ENCODE measurements around the gene SCN5A.

The SCN5A gene

DNA sequence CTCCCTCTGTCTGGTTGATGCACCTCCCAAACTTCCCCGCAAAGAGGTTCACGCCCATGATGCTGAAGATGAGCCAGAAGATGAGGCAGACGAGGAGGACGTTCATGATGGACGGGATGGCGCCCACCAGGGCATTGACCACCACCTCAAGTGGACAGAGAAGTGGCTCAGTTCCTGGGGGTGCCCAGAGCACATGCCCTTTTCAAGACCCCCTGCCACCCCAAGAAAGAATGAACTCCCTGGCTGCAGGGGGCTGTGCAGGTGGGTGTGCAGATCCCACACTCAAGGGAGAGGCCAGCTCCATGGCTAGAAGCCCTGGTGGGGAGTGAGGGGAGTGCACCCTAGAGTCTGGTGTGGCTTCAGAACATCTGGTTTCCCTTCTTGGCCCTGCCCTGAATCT, 89.2 kb downstream of the SCN5A start:
- no peak for DNase-seq (ENCODE audit: extremely low spot score)
- CTCF ChIA-PET = no interaction called here
- TF ChIP-seq FOXA1 (IDR thresholded peaks at IDR 0.05) (no peak), ARNT (IDR thresholded peaks at IDR 0.05) (no peak), SUZ12 (IDR thresholded peaks at IDR 0.05) (no peak), SP1 (IDR thresholded peaks at IDR 0.05) (no peak), ELF4 (IDR thresholded peaks at IDR 0.05) (no peak), NFRKB (IDR thresholded peaks at IDR 0.05) (no peak), TARDBP (IDR thresholded peaks at IDR 0.05) (no peak), CTBP1 (IDR thresholded peaks at IDR 0.05; ENCODE audit: borderline replicate concordance) (no peak), LEF1 (IDR thresholded peaks at IDR 0.05; ENCODE audit: borderline replicate concordance) (no peak), FOXM1 (IDR thresholded peaks at IDR 0.05; ENCODE audit: borderline replicate concordance) (no peak)
- POLR2A ChIA-PET = no interaction called here

DNA sequence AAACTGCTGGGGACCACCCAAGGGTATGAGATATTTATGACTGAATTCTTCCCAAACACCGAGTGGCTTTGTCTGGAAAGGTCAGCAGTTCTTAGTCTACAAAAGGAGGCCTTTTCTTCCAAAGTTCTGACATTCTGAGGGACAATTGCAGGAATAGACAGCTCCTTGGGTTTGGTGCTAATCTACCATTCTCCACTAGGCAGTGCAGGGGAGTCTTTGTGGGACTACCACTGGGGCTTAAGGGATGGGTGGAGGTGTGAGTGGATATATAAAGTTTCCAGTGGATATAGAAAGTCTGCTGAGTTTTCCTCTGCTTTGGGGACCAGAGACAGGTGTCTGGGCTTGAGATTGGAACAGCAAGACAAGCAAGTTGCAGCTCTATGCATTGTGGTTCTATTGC, 90.6 kb downstream of the SCN5A start:
- POLR2A ChIA-PET = no interaction called here
- CTCF ChIA-PET = no interaction called here
- TF ChIP-seq ARNT (IDR thresholded peaks at IDR 0.05) = no peak
- TF ChIP-seq SUZ12 (IDR thresholded peaks at IDR 0.05) = no peak
- TF ChIP-seq SP1 (IDR thresholded peaks at IDR 0.05) = no peak
- TF ChIP-seq BHLHE40 (IDR thresholded peaks at IDR 0.05; ENCODE audit: borderline replicate concordance) = no peak
- no peak for TF ChIP-seq FOXK2 (IDR thresholded peaks at IDR 0.05)
- no peak for TF ChIP-seq NFRKB (IDR thresholded peaks at IDR 0.05)
- no peak for TF ChIP-seq LEF1 (IDR thresholded peaks at IDR 0.05; ENCODE audit: borderline replicate concordance)
- TF ChIP-seq L3MBTL2 (conservative IDR thresholded peaks at IDR 0.05) = no peak
- TF ChIP-seq, protein P1, sequence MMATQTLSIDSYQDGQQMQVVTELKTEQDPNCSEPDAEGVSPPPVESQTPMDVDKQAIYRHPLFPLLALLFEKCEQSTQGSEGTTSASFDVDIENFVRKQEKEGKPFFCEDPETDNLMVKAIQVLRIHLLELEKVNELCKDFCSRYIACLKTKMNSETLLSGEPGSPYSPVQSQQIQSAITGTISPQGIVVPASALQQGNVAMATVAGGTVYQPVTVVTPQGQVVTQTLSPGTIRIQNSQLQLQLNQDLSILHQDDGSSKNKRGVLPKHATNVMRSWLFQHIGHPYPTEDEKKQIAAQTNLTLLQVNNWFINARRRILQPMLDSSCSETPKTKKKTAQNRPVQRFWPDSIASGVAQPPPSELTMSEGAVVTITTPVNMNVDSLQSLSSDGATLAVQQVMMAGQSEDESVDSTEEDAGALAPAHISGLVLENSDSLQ (IDR thresholded peaks at IDR 0.05) = no peak
- no peak for DNase-seq (ENCODE audit: extremely low spot score)

DNA sequence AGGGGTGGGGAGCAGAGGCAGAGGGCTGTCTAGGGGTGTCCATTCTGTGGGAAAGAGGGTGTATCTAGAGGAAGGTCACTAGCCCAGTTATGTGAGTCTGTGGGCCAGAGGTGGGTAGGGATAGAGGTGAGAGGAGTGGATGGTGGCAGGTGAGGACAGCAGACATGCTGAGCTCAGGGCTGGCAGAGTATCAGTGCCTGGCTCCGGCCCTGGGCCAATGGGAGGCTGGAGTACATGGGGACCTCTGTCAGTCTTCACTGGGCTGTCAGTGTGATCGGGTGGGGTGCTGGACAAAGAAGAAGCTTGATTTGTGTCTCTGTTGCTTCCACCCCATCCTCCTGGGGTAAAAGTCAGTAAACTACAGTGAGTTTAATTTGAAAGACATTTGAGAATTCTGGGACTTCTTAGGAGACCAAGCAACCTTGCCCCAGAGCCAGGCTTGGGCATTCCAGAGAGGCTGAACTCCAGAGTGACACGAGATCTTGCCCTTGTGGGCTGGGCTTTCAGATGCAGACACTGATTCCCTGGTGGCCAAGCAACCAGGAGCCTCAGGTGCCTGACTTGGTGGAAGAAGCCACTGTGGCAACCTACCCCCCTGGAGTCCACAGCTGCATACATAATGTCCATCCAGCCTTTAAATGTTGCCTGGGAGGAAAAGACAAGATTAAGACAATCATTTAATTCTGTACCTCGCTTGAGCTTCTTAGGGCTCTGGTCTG, 92.7 kb downstream of the SCN5A start:
- no peak for DNase-seq (ENCODE audit: extremely low spot score)
- CTCF ChIA-PET = no interaction called here
- POLR2A ChIA-PET = no interaction called here
- TF ChIP-seq ARNT (IDR thresholded peaks at IDR 0.05) (no peak), NFRKB (IDR thresholded peaks at IDR 0.05) (no peak), SP1 (IDR thresholded peaks at IDR 0.05) (no peak), TARDBP (IDR thresholded peaks at IDR 0.05) (no peak), L3MBTL2 (conservative IDR thresholded peaks at IDR 0.05) (no peak), ELF4 (IDR thresholded peaks at IDR 0.05) (no peak), LEF1 (IDR thresholded peaks at IDR 0.05; ENCODE audit: borderline replicate concordance) (no peak), FOXA1 (IDR thresholded peaks at IDR 0.05) (no peak), HDGF (IDR thresholded peaks at IDR 0.05; ENCODE audit: borderline replicate concordance) (no peak), ZNF384 (IDR thresholded peaks at IDR 0.05) (no peak), FOXK2 (IDR thresholded peaks at IDR 0.05) (no peak), BHLHE40 (IDR thresholded peaks at IDR 0.05; ENCODE audit: borderline replicate concordance) (no peak)
- TF ChIP-seq, protein P1 (IDR thresholded peaks at IDR 0.05) = no peak

DNA sequence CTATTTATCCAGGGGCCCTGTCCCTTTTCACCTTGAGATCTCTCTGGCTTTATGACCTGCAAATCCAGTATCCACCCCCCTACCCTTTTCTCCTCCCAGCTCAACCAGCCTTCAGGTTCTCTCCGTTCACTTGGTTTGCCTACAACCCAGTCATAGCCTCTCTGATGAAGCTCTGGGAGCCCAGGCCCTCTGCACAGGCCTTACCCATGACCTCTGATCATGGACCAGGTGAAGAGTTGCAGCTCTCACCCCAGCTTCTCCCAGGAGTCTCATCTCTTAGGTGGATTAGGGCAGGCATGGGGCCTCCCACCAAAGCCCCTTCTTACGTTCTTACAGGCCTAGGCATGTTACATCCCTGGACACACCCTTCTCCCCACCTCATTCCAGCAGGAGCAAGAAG, 93.6 kb downstream of the SCN5A start:
- DNase-seq (ENCODE audit: extremely low spot score) = no peak
- TF ChIP-seq CTBP1 (IDR thresholded peaks at IDR 0.05; ENCODE audit: borderline replicate concordance) = no peak
- TF ChIP-seq LEF1 (IDR thresholded peaks at IDR 0.05; ENCODE audit: borderline replicate concordance) = no peak
- TF ChIP-seq L3MBTL2 (conservative IDR thresholded peaks at IDR 0.05) = no peak
- TF ChIP-seq FOXA1 (IDR thresholded peaks at IDR 0.05) = no peak
- no peak for TF ChIP-seq ELF4 (IDR thresholded peaks at IDR 0.05)
- TF ChIP-seq SUZ12 (IDR thresholded peaks at IDR 0.05) = no peak
- no peak for TF ChIP-seq HDGF (IDR thresholded peaks at IDR 0.05; ENCODE audit: borderline replicate concordance)
- TF ChIP-seq FOXK2 (IDR thresholded peaks at IDR 0.05) = no peak
- TF ChIP-seq NFRKB (IDR thresholded peaks at IDR 0.05) = no peak
- TF ChIP-seq, protein P1 (IDR thresholded peaks at IDR 0.05) = no peak
- no peak for TF ChIP-seq ZNF384 (IDR thresholded peaks at IDR 0.05)
- no peak for TF ChIP-seq SP1 (IDR thresholded peaks at IDR 0.05)
- no peak for TF ChIP-seq ARNT (IDR thresholded peaks at IDR 0.05)
- no peak for TF ChIP-seq BHLHE40 (IDR thresholded peaks at IDR 0.05; ENCODE audit: borderline replicate concordance)
- no peak for TF ChIP-seq TARDBP (IDR thresholded peaks at IDR 0.05)
- TF ChIP-seq FOXM1 (IDR thresholded peaks at IDR 0.05; ENCODE audit: borderline replicate concordance) = no peak
- POLR2A ChIA-PET = no interaction called here
- CTCF ChIA-PET = no interaction called here

DNA sequence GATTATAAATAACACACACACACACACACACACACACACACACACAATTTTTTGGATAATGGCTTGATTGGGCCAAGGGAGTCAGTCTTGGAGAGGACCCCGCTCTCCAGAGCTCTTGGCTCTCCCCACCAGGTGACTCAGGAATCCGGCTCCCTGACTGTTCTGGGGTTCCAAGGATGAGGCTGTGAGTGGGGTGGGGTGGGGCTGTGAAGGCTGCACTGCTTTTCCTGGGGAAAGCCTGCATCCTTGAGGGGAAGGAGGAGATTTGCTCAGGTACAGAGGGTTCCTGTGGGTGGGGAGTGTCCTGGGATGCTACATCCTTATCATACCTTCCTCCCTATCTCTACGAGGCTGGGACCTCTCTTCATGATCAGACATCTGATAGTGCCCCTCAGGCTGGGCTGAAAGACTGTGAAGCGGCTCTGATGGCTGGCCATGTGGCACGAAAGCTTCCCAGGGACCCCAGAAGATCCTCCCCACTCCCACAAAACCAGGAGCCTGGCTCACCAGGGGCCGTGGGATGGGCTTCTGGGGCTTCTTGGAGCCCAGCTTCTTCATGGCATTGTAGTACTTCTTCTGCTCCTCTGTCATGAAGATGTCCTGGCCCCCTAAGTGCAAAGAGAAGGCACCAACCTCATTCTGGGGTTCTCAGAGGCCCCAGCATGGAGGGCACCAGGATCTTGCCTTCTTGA, 94.2 kb downstream of the SCN5A start:
- TF ChIP-seq HDGF (IDR thresholded peaks at IDR 0.05; ENCODE audit: borderline replicate concordance) (no peak), NFRKB (IDR thresholded peaks at IDR 0.05) (no peak), ELF4 (IDR thresholded peaks at IDR 0.05) (no peak), ZNF384 (IDR thresholded peaks at IDR 0.05) (no peak)
- ChIA-PET POLR2A (no interaction called here), CTCF (no interaction called here)
- no peak for DNase-seq (ENCODE audit: extremely low spot score)

DNA sequence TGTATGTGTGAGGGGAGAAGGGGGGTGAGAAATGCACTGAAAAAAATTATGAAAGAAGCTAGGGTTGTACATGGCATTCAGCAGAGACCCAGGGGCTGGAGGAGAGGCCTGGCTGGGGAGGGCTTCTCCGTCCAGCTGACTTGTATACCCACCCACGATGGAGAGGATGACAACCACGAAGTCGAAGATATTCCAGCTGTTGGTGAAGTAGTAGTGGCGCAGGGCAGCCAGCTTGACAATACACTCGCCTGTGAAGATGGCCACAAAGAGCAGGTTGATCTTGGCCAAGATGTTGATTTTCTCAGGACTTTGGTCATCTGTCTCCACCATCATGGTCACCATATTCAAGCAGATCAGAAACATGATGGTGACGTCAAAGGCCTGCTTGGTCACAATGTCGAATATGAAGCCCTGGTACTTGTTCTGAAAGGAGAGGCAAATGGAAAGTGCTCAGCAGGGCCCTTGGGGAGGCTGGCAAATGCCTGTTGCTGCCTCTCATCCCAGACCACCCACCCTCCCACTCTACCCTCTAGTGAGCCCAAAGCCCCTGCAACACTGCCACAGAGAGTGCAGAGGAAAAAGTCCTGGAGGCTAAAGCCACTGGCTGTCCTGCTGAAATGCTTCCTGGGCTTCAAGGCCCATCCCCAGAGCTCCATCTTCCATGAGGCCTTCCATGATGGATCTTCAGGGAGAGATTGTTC, 95.2 kb downstream of the SCN5A start:
- ChIA-PET CTCF (no interaction called here), POLR2A (no interaction called here)
- TF ChIP-seq SP1 (IDR thresholded peaks at IDR 0.05) (no peak), ELF4 (IDR thresholded peaks at IDR 0.05) (no peak), BHLHE40 (IDR thresholded peaks at IDR 0.05; ENCODE audit: borderline replicate concordance) (no peak), ZNF384 (IDR thresholded peaks at IDR 0.05) (no peak), CTBP1 (IDR thresholded peaks at IDR 0.05; ENCODE audit: borderline replicate concordance) (no peak), FOXK2 (IDR thresholded peaks at IDR 0.05) (no peak), TARDBP (IDR thresholded peaks at IDR 0.05) (no peak), NFRKB (IDR thresholded peaks at IDR 0.05) (no peak), LEF1 (IDR thresholded peaks at IDR 0.05; ENCODE audit: borderline replicate concordance) (no peak), ARNT (IDR thresholded peaks at IDR 0.05) (no peak), HDGF (IDR thresholded peaks at IDR 0.05; ENCODE audit: borderline replicate concordance) (no peak), L3MBTL2 (conservative IDR thresholded peaks at IDR 0.05) (no peak), SUZ12 (IDR thresholded peaks at IDR 0.05) (no peak)
- no peak for DNase-seq (ENCODE audit: extremely low spot score)

All from HEK293T (cell line).